Body of pancreas (tissue), 4 donors: ENCODE results near the gene GIPC2. TPM values are rescaled to one million over a fixed set of nuclear protein-coding genes. Genes with fewer than 3 reads are reported as not detected.

Experiments
- ATAC-seq: fragments of 150-250 bp; one replicate; pipeline ENCODE4 v1.9.1; 2016
- DNase-seq, 4 donors: peaks; one replicate each; pipeline ENCODE4 v3.0.0-alpha.2; 2019
- H3K27ac ChIP-seq, 4 donors: fragments of 200-600 bp; sonication (generic); 1 replicate in 3 of 4; 2 replicates in 1 of 4; pipeline versions ENCODE4 v1.5.1 to v1.6.1; 2016 to 2019; ENCODE audit warnings: mild to moderate bottlenecking in 1 of 4, mixed read lengths in 1 of 4, moderate library complexity in 1 of 4
- H3K27me3 ChIP-seq, 2 donors: fragments of 200-600 bp; sonication (generic); one replicate each; pipeline ENCODE4 v1.6.0; 2016; ENCODE audit warnings: mild to moderate bottlenecking in 1 of 2
- H3K36me3 ChIP-seq, 2 donors: fragments of 200-600 bp; sonication (generic); replicated peaks in 1 of 2; 2 replicates each; pipeline ENCODE4 v1.5.1; 2016; ENCODE audit warnings: low read depth in 2 of 2; ENCODE audit not compliant: insufficient read depth in 1 of 2
- H3K4me1 ChIP-seq: fragments of 200-600 bp; sonication (generic); one replicate; pipeline ENCODE4 v1.6.0; 2016
- H3K4me3 ChIP-seq, 2 donors: fragments of 200-600 bp; sonication (generic); 1 replicate in 1 of 2; 2 replicates in 1 of 2; pipeline ENCODE4 v1.5.1; 2016 to 2019
- H3K9me3 ChIP-seq, 3 donors: fragments of 200-600 bp; sonication (generic); 1 replicate in 2 of 3; 2 replicates in 1 of 3; pipeline ENCODE4 v1.5.1; 2016
- POLR2A ChIP-seq, 3 donors: fragments of 450-650 bp; IDR thresholded peaks; one replicate each; pipeline ENCODE4 v1.6.1; 2016; ENCODE audit warnings: antibody characterized with exemption in 3 of 3, mild to moderate bottlenecking in 2 of 3
- WGBS, 2 donors: methylation state at CpG; one replicate each; pipeline ENCODE4 v1.1.5; 2017; 5-methylcytosine and 5-hydroxymethylcytosine counted together
- intact Hi-C: fragments of 100-400 bp; cut with DNase I; formaldehyde crosslinking; loops from one replicate; pipeline ENCODE4 v1.15.1; 2023
- total RNA-seq, 2 donors: library from RNA; depleted of rRNA; stranded (reverse); fragments of >200 nt; gene quantifications; one replicate each; pipeline ENCODE4 v1.1.0, GENCODE V29; 2016
- TF ChIP-seq, protein P1 (sequence below), 7 experiments: fragments of 450-650 bp in 4 of 7; fragments of 200-600 bp in 3 of 7; sonication (generic) in 3 of 7; IDR thresholded peaks; one replicate each; pipeline ENCODE4 v1.5.1; 2016 to 2019; ENCODE audit warnings: antibody characterized with exemption in 7 of 7

Gene GIPC2
- total RNA-seq, 2 donors from 2014 or later = 19.2 to 20.1 TPM

DNA sequence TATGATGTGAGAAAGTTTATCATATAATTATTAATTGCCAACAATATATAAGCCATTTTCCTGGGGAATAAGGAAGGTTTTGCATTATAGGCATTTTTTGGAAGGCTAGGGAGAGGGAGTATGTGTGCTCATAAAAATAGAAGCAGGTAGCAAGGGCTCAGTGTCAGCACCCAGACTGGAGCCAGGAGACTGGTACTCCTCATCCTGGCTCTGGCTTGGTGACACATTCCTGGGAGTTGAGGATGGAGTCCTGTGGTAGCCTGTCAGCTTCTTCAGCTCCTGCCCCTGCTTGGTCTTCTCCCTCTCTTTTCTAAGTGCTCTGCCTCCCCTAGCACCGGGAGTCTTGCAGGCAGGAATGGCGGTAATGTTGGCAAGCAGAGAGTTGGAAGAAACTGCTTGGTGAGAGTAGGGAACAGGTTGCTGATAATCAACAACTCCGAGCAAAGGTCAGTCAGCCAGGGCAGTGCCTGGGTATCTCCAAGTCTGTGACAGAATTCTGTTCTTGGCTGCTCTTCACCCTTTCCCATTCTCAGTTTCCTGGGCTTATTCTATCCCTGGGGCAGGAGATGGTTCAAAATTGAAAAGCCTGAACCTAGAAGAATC, 23.0 kb downstream of the GIPC2 start:
- Histone ChIP-seq H3K9me3 (no peaks in the 10 kb centered on the region), H3K36me3 (no peaks in the 10 kb centered on the region), H3K27me3 (no peaks in the 10 kb centered on the region), H3K27ac (peak overlapping the region in 3 of 4 donors; percentile 21 to 47 (median 44)), H3K4me3 (no peak overlapping the region), H3K4me1 (peaks cover 30% of the 10 kb centered on the region)
- TF ChIP-seq POLR2A (IDR thresholded peaks at IDR 0.05) = no peak
- TF ChIP-seq, protein P1, sequence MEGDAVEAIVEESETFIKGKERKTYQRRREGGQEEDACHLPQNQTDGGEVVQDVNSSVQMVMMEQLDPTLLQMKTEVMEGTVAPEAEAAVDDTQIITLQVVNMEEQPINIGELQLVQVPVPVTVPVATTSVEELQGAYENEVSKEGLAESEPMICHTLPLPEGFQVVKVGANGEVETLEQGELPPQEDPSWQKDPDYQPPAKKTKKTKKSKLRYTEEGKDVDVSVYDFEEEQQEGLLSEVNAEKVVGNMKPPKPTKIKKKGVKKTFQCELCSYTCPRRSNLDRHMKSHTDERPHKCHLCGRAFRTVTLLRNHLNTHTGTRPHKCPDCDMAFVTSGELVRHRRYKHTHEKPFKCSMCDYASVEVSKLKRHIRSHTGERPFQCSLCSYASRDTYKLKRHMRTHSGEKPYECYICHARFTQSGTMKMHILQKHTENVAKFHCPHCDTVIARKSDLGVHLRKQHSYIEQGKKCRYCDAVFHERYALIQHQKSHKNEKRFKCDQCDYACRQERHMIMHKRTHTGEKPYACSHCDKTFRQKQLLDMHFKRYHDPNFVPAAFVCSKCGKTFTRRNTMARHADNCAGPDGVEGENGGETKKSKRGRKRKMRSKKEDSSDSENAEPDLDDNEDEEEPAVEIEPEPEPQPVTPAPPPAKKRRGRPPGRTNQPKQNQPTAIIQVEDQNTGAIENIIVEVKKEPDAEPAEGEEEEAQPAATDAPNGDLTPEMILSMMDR (IDR thresholded peaks at IDR 0.05) = no peak
- peak; percentile 75 for ATAC-seq
- WGBS, 2 donors = 14 to 17% methylated on average over 3 of the region's 3 CpGs
- intact Hi-C loops = no loop called here
- DNase-seq = peak; percentile 45 to 70 (median 52)

DNA sequence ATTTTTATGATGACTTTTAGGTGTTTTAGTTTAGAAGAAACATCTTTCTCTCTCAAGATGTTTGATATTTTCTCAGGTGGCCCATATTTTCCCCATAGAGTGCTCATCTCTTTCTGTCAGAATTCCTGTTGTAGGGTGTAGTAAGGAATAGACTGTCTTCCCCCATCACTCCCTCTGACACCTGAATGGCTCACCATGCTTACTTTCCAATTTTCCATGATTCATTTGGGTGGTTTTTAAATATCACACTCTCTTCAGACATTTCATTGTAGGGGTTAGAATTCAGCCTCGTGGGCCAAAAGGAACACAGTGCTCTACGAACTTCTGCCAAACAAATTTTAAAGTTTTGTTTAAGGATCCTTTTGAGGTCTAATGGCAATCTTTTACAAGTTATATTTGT, 24.0 kb downstream of the GIPC2 start:
- ATAC-seq (no peak), DNase-seq (no peak)
- H3K4me1 ChIP-seq = peaks cover 30% of the 10 kb centered on the region
- H3K27me3 ChIP-seq = no peaks in the 10 kb centered on the region
- TF ChIP-seq, protein P1 (IDR thresholded peaks at IDR 0.05) = no peak
- no peak for TF ChIP-seq POLR2A (IDR thresholded peaks at IDR 0.05)
- no peak overlapping the region for H3K4me3 ChIP-seq
- H3K9me3 ChIP-seq = no peaks in the 10 kb centered on the region
- peak overlapping the region in 1 of 4 donors; percentile 18 for H3K27ac ChIP-seq
- 80 to 82% methylated on average over 2 of the region's 2 CpGs for whole genome bisulfite sequencing, 2 donors
- intact Hi-C loops = no loop called here
- H3K36me3 ChIP-seq = no peaks in the 10 kb centered on the region

DNA sequence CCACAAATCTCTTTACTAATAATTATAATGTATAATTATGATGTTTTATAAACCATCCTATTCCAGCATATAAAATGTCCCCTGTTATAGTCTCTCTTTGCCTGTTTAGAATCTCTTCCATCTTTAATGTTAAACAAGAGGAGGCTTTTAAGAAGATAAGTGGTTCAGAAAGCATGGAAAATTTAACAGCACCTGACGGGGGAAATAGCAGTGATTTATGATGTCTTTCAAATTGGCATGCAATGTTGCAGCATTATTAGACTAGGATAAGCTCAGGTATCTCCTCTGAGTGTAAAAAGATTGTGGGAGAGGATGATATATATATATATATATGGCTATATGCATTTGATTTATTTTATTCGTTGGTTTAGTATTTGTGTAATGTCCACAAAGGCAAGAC, 24.4 kb downstream of the GIPC2 start:
- WGBS, 2 donors = 26 to 41% methylated on average over 2 of the region's 2 CpGs
- Histone ChIP-seq H3K4me3 (no peak overlapping the region), H3K27me3 (no peaks in the 10 kb centered on the region), H3K9me3 (no peaks in the 10 kb centered on the region), H3K4me1 (peaks cover 30% of the 10 kb centered on the region), H3K27ac (peak overlapping the region in 1 of 4 donors; percentile 39), H3K36me3 (no peaks in the 10 kb centered on the region)
- DNase-seq (no peak), ATAC-seq (no peak)
- TF ChIP-seq, protein P1 (IDR thresholded peaks at IDR 0.05) = no peak
- no peak for TF ChIP-seq POLR2A (IDR thresholded peaks at IDR 0.05)
- intact Hi-C loops = no loop called here

DNA sequence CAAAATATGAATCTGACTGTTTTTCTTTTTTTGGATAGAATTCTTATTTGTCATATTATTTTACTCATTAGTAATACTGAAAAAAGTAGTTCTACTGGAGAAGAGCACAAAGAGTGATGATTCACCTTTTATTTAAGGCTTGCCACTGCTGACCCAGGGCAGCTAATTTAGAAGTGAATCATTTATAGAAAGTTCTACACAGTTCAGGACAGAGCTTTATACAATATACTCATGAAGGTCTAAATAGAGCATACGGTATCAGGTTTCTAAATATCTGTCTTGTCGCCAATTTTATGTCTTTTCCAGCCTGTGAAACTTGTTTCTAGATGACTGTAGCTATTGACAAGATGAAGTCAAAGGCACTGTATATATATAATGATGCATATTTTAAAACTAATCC, 25.0 kb downstream of the GIPC2 start:
- TF ChIP-seq, protein P1 (IDR thresholded peaks at IDR 0.05) = no peak
- TF ChIP-seq POLR2A (IDR thresholded peaks at IDR 0.05) = no peak
- Histone ChIP-seq H3K4me3 (no peak overlapping the region), H3K27ac (peak overlapping the region in 1 of 4 donors; percentile 39), H3K4me1 (peaks cover 30% of the 10 kb centered on the region), H3K27me3 (no peaks in the 10 kb centered on the region), H3K36me3 (no peaks in the 10 kb centered on the region), H3K9me3 (no peaks in the 10 kb centered on the region)
- 16 to 21% methylated on average over 2 of the region's 2 CpGs for WGBS, 2 donors
- no peak for DNase-seq
- intact Hi-C loops = no loop called here
- peak; percentile 62 for ATAC-seq

DNA sequence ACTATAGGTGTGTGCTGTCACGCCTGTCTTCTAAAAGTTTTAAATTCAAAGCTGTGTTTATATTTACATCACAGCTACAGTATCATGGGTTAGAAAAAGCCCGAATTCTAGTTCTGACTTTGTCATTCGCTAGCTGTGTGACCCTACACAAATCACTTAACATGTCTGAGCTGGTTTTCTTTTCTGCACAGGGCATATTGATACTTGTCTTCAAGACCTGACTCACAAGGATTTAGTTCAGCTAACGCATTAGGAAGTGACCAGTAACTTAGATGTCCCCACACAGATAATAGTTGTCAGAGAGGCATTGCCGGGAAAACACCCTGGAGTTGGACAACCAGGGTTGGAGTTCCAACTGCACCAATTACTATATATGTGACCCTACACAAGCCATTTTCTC, 25.9 kb downstream of the GIPC2 start:
- WGBS, 2 donors = 76 to 82% methylated on average over 5 of the region's 5 CpGs
- ATAC-seq = no peak

More for the DNA sequence above, 25.9 kb downstream of the GIPC2 start:
- no peak overlapping the region for H3K27ac ChIP-seq
- no peak for TF ChIP-seq POLR2A (IDR thresholded peaks at IDR 0.05)
- TF ChIP-seq, protein P1 (IDR thresholded peaks at IDR 0.05) = no peak
- no peaks in the 10 kb centered on the region for H3K9me3 ChIP-seq
- no peaks in the 10 kb centered on the region for H3K27me3 ChIP-seq
- DNase-seq = no peak
- H3K36me3 ChIP-seq = no peaks in the 10 kb centered on the region
- intact Hi-C loops = no loop called here
- peaks cover 30% of the 10 kb centered on the region for H3K4me1 ChIP-seq
- no peak overlapping the region for H3K4me3 ChIP-seq
